Activated T-cell treated with anti-CD3 and anti-CD28 coated beads for 4 hours (primary cell): ENCODE measurements around the gene CIDEB.
"Not testable (repeated sequence)": the region's sequence is repeated elsewhere in the genome, so short reads cannot be mapped to it uniquely, and the experiment has no call there.

Experiments used
- DNase-seq: peaks from one replicate; pipeline ENCODE4 v3.0.0-alpha.2; 2020

Gene CIDEB

GRCh38 chr14:24307575-24308341 is at the start of gene CIDEB:
Gene CIDEB, minus strand, starts transcription at chr14:24307977. Its CDS starts 119 bp downstream, at chr14:24307858.
- peak; percentile 48 for DNase-seq

GRCh38 chr14:24356208-24356607 is 48.4 kb upstream of the CIDEB start:
- no peak for DNase-seq

- no peak for DNase-seq
Observed at GRCh38 chr14:24355009-24355408, 47.2 kb upstream of the CIDEB start.

GRCh38 chr14:24354482-24354825 is 46.7 kb upstream of the CIDEB start:
- not testable (repeated sequence) for DNase-seq

- no peak for DNase-seq
Observed at GRCh38 chr14:24353559-24354481, 46.0 kb upstream of the CIDEB start.

- DNase-seq: no peak
Observed at GRCh38 chr14:24351517-24351916, 43.7 kb upstream of the CIDEB start.

- no peak for DNase-seq
Observed at GRCh38 chr14:24349742-24350141, 42.0 kb upstream of the CIDEB start.

- no peak for DNase-seq
Observed at GRCh38 chr14:24348186-24348585, 40.4 kb upstream of the CIDEB start.

GRCh38 chr14:24347134-24347533 is 39.4 kb upstream of the CIDEB start:
- DNase-seq: no peak

GRCh38 chr14:24343795-24344660 is 36.3 kb upstream of the CIDEB start:
- no peak for DNase-seq

- DNase-seq: no peak
Observed at GRCh38 chr14:24342889-24343288, 35.1 kb upstream of the CIDEB start.

GRCh38 chr14:24340606-24341005 is 32.8 kb upstream of the CIDEB start:
- DNase-seq: no peak

- peak; percentile 64 for DNase-seq
Observed at GRCh38 chr14:24339284-24340151, 31.7 kb upstream of the CIDEB start, which contains the start of gene RIPK3. Gene RIPK3, minus strand, starts transcription at chr14:24339991. Its CDS starts 165 bp downstream, at chr14:24339826.

GRCh38 chr14:24338843-24339242 is 31.1 kb upstream of the CIDEB start:
- no peak for DNase-seq

- DNase-seq: no peak
Observed at GRCh38 chr14:24337824-24338175, 30.0 kb upstream of the CIDEB start.

- no peak for DNase-seq
Observed at GRCh38 chr14:24337144-24337823, 29.5 kb upstream of the CIDEB start.

- no peak for DNase-seq
Observed at GRCh38 chr14:24335461-24336171, 27.8 kb upstream of the CIDEB start.

GRCh38 chr14:24334431-24335291 is 26.9 kb upstream of the CIDEB start, which contains the start of gene ADCY4:
Gene ADCY4, minus strand, starts transcription at chr14:24335071. Its CDS starts 419 bp downstream, at chr14:24334652.
- DNase-seq: no peak

- peak; percentile 81 for DNase-seq
Observed at GRCh38 chr14:24332268-24332993, 24.7 kb upstream of the CIDEB start.
